Measurements from ENCODE around the gene ATL2.
"Not testable (repeated sequence)": the region's sequence is repeated elsewhere in the genome, so short reads cannot be mapped to it uniquely, and the experiment has no call there.

Gene ATL2

GRCh38 chr2:38377050-38377828 is at the start of gene ATL2:
Gene ATL2, minus strand, starts transcription at chr2:38377273. Its CDS starts 13 bp downstream, at chr2:38377260.
- DNase-seq (peak; percentile 90), ATAC-seq (replicated peaks) (peak; percentile 89 to 91)
- H3K27me3 Mint-ChIP-seq: peaks cover 0 to 5% of the 10 kb centered on the region in 2 donors
- H3K4me3 Mint-ChIP-seq: peak within 1 kb of the TSS; percentile 93 to 95
- no peaks in the 10 kb centered on the region for H3K36me3 Mint-ChIP-seq
- H3K27ac Mint-ChIP-seq: peak within 1 kb of the TSS; percentile 97
- no peaks in the 10 kb centered on the region for H3K9me3 Mint-ChIP-seq
- H3K4me1 Mint-ChIP-seq: peaks cover 21 to 55% of the 10 kb centered on the region in 2 donors

- no peak overlapping the region for H3K4me3 Mint-ChIP-seq
- H3K36me3 Mint-ChIP-seq: no peaks in the 10 kb centered on the region
- H3K27ac Mint-ChIP-seq: no peak overlapping the region
- no peaks in the 10 kb centered on the region for H3K9me3 Mint-ChIP-seq
- peaks cover 24 to 30% of the 10 kb centered on the region in 2 donors for H3K27me3 Mint-ChIP-seq
- ATAC-seq (replicated peaks) (no peak), DNase-seq (no peak)
- H3K4me1 Mint-ChIP-seq: no peaks in the 10 kb centered on the region
Observed at GRCh38 chr2:38423763-38424162, 46.7 kb upstream of the ATL2 start.

GRCh38 chr2:38421274-38422056 is 44.4 kb upstream of the ATL2 start:
- no peaks in the 10 kb centered on the region for H3K9me3 Mint-ChIP-seq
- no peak for ATAC-seq (replicated peaks)
- no peak overlapping the region for H3K4me3 Mint-ChIP-seq

GRCh38 chr2:38419499-38419898 is 42.4 kb upstream of the ATL2 start:
- H3K27ac Mint-ChIP-seq: no peak overlapping the region
- ATAC-seq (replicated peaks) (no peak), DNase-seq (no peak)
- no peaks in the 10 kb centered on the region for H3K4me1 Mint-ChIP-seq
- no peaks in the 10 kb centered on the region for H3K36me3 Mint-ChIP-seq
- H3K4me3 Mint-ChIP-seq: no peak overlapping the region
- H3K27me3 Mint-ChIP-seq: peaks cover 12 to 16% of the 10 kb centered on the region in 2 donors
- H3K9me3 Mint-ChIP-seq: no peaks in the 10 kb centered on the region

More at GRCh38 chr2:38421274-38422056, 44.4 kb upstream of the ATL2 start:
- H3K36me3 Mint-ChIP-seq: no peaks in the 10 kb centered on the region
- DNase-seq: no peak
- peaks cover 18 to 19% of the 10 kb centered on the region in 2 donors for H3K27me3 Mint-ChIP-seq
- no peaks in the 10 kb centered on the region for H3K4me1 Mint-ChIP-seq
- no peak overlapping the region for H3K27ac Mint-ChIP-seq

GRCh38 chr2:38418735-38419134 is 41.7 kb upstream of the ATL2 start:
- no peak for ATAC-seq (replicated peaks)
- Mint-ChIP-seq H3K27ac (no peak overlapping the region), H3K27me3 (peaks cover 12 to 20% of the 10 kb centered on the region in 2 donors), H3K4me3 (no peak overlapping the region), H3K36me3 (no peaks in the 10 kb centered on the region), H3K4me1 (no peaks in the 10 kb centered on the region), H3K9me3 (peaks cover 3% of the 10 kb centered on the region in 2 donors)
- no peak for DNase-seq

- Mint-ChIP-seq H3K27me3 (peaks cover 12 to 21% of the 10 kb centered on the region in 2 donors), H3K4me1 (no peaks in the 10 kb centered on the region), H3K36me3 (no peaks in the 10 kb centered on the region), H3K27ac (no peak overlapping the region), H3K9me3 (peaks cover 3 to 6% of the 10 kb centered on the region in 2 donors), H3K4me3 (no peak overlapping the region)
- DNase-seq (no peak), ATAC-seq (replicated peaks) (no peak)
Observed at GRCh38 chr2:38417745-38418689, 40.9 kb upstream of the ATL2 start.

- ATAC-seq (replicated peaks): no peak
- H3K4me3 Mint-ChIP-seq: no peak overlapping the region
- H3K9me3 Mint-ChIP-seq: peaks cover 6% of the 10 kb centered on the region in 2 donors
- H3K27me3 Mint-ChIP-seq: peaks cover 12 to 21% of the 10 kb centered on the region in 2 donors
- H3K36me3 Mint-ChIP-seq: peaks cover 0 to 5% of the 10 kb centered on the region in 2 donors
- H3K27ac Mint-ChIP-seq: no peak overlapping the region
- H3K4me1 Mint-ChIP-seq: no peaks in the 10 kb centered on the region
- no peak for DNase-seq
Observed at GRCh38 chr2:38416296-38417036, 39.4 kb upstream of the ATL2 start.

GRCh38 chr2:38415728-38416291 is 38.7 kb upstream of the ATL2 start:
- ATAC-seq (replicated peaks): no peak
- Mint-ChIP-seq H3K9me3 (peaks cover 6% of the 10 kb centered on the region in 2 donors), H3K4me3 (no peak overlapping the region), H3K27me3 (peaks cover 12 to 21% of the 10 kb centered on the region in 2 donors), H3K27ac (no peak overlapping the region), H3K36me3 (peaks cover 0 to 5% of the 10 kb centered on the region in 2 donors), H3K4me1 (no peaks in the 10 kb centered on the region)
- no peak for DNase-seq

GRCh38 chr2:38415023-38415422 is 38.0 kb upstream of the ATL2 start:
- no peak for DNase-seq
- Mint-ChIP-seq H3K36me3 (peaks cover 0 to 5% of the 10 kb centered on the region in 2 donors), H3K4me1 (peaks cover 0 to 2% of the 10 kb centered on the region in 2 donors), H3K9me3 (peaks cover 6% of the 10 kb centered on the region in 2 donors), H3K27ac (no peak overlapping the region), H3K4me3 (no peak overlapping the region), H3K27me3 (peaks cover 9 to 21% of the 10 kb centered on the region in 2 donors)
- no peak for ATAC-seq (replicated peaks)

GRCh38 chr2:38412235-38412871 is 35.3 kb upstream of the ATL2 start:
- ATAC-seq (replicated peaks); H3K27ac Mint-ChIP-seq; H3K36me3 Mint-ChIP-seq; H3K4me3 Mint-ChIP-seq; H3K9me3 Mint-ChIP-seq; DNase-seq: not testable (repeated sequence)
- Mint-ChIP-seq H3K27me3 (peaks cover 0 to 11% of the 10 kb centered on the region in 2 donors), H3K4me1 (peaks cover 13 to 17% of the 10 kb centered on the region in 2 donors)

GRCh38 chr2:38409156-38410102 is 32.4 kb upstream of the ATL2 start:
- ATAC-seq (replicated peaks) (peak; percentile 93 to 96), DNase-seq (no peak)
- Mint-ChIP-seq H3K4me1 (peaks cover 13 to 17% of the 10 kb centered on the region in 2 donors), H3K27me3 (peaks cover 0 to 10% of the 10 kb centered on the region in 2 donors), H3K36me3 (peaks cover 3 to 5% of the 10 kb centered on the region in 2 donors), H3K4me3 (peak overlapping the region; percentile 51 to 63), H3K9me3 (peaks cover 6% of the 10 kb centered on the region in 2 donors), H3K27ac (peak overlapping the region; percentile 81)
